HG02840 (cell line): ENCODE data around the gene CRLF1.

ENCODE experiments used
- ATAC-seq: cut with Tn5 transposase; IDR thresholded peaks from one replicate; pipeline ENCODE4 v1.9.1; 2021; ENCODE audit warnings: mild to moderate bottlenecking, moderate library complexity, moderate number of reproducible peaks; ENCODE audit not compliant: unreplicated experiment, low FRiP score

The CRLF1 gene

GRCh38 chr19:18636969-18637629 is 30.5 kb upstream of the CRLF1 start, which contains the start of gene KLHL26:
Gene KLHL26 (plus strand): TSS chr19:18637028. CDS start chr19:18637055, 27 bp downstream.
- ATAC-seq: no peak

DNA sequence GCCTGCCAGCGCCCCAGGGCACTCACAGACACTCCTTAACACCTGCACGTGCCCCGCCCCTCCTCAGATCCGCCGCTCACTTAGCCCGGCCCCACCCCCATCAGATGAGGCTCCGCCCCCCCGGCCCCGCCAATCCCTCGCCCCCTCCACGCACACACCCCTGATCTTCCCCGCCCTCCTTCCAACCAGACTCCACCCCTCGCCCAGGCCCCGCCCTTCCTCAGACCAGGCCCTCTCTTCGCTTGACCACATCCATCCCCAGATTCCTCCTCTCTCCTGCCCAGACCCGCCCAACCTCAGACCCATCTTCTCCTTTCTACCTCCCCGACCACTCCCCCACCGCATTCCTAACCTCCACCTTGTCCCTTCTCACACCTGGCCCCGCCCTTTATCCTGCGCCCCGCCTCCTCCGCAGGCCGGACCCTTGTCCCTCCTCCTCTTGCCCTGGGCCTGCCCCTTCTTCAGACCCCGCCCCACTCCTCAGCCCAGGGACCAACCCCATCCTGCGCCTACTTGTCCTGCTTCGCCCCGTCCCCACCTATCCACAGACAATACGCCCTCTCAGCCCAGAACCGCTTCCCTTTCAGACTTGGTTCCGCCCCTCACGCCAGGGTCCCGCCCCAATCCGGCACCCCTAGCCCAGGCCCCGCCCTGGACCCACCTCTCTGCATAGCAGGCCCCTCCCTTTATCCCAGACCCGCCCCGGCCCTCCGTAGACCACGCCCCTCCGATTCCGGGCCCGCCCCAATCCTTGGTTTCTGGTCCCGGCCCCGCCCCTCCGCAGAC is 29.8 kb upstream of the CRLF1 start:
- peak; percentile 81 for ATAC-seq

DNA sequence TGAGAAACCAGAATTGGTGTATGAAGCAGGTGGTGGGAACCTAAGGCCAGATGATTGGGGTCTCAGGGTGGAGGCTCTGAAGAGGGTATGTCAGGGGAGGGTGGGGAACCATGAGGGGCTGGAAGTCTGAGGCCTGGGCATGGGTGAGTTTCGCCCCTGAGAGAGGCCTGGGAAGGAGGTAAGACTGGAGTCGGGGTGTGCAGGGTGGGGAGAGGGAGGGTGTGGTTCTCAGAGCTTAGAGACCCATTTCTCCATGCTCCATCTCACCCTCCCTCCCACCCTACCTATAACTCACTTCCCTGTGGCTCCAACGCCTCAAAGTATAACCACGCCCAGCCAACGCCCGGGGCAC is 29.2 kb upstream of the CRLF1 start:
- ATAC-seq: no peak

- ATAC-seq: no peak
Measured at GRCh38 chr19:18634612-18635297, 28.2 kb upstream of the CRLF1 start.

DNA sequence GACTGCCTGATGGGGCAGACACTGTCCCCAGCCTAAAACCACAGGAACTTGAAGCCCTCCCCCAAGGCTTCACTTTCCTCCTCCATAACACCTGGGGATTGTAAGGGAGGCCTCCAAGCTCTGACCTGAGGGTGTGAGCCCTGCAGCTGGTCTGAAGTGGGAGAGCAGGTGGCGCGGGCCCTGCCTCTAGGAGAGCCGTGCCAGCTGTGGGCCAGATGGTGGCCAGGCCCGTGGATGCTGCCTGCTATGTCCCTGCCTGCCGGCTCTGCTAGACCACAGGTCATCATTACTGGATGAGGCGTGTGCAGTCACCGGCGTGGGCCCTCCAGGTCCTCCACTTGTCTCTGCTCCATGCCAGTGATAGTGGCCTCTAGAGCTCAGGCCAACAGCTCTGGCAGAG is 26.7 kb upstream of the CRLF1 start:
- no peak for ATAC-seq

GRCh38 chr19:18629166-18630088 is 22.8 kb upstream of the CRLF1 start:
- ATAC-seq: no peak

DNA sequence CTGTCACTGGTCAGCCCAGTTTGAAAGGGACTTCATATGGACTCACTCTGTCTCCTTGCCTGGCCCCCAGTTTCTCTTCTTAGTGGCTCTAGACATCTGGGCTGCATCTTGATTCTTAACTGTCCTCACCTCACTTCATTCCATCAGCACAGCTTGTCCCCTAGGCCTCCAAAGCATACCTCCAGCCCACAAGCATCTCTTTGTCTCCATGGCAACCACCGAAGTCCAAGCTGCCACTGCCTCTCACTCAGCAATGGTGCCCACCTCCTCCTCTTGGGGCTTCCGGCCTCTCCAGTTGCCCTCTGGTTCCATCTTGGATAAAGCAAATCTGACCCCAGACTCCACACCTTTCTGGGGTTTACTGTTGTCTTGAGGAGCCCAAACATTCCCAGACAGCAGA is 20.3 kb upstream of the CRLF1 start:
- ATAC-seq: no peak

GRCh38 chr19:18620902-18621301 is 14.3 kb upstream of the CRLF1 start:
- no peak for ATAC-seq

DNA sequence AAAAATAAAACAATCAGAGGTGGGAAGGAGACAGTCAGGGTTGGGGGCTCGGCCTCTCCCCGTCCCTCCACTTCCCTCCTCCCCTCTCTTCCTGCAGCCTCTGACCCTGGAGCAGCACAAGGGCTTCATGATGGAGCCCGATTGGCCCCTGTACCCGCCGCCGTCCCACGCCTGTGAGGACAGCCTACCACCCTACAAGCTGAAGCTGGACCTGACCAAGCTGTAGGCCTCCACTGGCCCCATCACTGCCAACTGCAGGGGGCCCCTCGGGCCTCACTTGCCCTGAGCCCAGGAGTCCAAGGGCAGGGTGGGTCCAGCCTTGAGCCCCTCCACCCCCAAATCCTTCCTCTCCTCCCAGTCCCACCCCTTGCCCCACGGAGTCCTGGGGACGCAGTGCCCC is 13.7 kb upstream of the CRLF1 start:
- ATAC-seq: no peak

DNA sequence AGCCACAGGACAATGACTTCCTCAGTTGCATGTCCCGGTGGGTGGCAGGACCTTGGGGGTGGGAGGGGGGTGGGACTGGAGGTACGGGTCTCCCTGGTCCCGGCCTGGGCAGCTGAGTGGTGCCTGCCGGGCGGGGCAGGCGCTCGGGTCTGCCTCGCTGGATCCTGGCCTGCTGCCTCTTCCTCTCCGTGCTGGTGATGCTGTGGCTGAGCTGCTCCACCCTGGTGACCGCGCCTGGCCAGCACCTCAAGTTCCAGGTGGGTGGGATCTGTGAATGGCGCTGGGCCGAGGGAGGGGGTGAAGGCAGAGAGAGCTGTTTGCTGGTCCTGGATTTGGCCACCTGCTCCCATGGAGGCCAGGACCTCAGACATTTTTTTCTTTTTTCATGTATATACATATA is 11.6 kb upstream of the CRLF1 start:
- no peak for ATAC-seq

DNA sequence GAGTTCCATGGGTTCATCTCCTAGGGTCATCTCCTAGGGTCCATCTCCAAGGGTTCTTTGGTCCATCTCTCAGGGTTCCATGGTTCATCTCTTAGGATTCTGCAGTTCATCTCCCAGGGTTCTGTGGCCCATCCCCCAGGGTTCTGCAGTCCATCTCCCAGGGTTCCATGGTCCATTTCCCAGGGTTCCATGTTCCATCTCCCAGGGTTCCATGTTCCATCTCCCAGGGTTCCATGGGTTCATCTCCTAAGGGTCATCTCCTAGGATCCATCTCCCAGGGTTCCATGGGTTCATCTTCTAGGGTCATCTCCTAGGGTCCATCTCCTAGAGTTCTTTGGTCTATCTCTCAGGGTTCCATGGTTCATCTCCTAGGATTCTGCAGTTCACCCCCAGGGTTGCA is 11.0 kb upstream of the CRLF1 start:
- ATAC-seq: no peak

GRCh38 chr19:18616023-18616422 is 9.4 kb upstream of the CRLF1 start:
- no peak for ATAC-seq

- no peak for ATAC-seq
Measured at GRCh38 chr19:18613589-18614234, 7.1 kb upstream of the CRLF1 start.

- ATAC-seq: no peak
Measured at GRCh38 chr19:18612772-18613588, 6.4 kb upstream of the CRLF1 start, which contains the start of gene TMEM59L. Gene TMEM59L (plus strand): TSS chr19:18612870. CDS start chr19:18612959, 89 bp downstream.

DNA sequence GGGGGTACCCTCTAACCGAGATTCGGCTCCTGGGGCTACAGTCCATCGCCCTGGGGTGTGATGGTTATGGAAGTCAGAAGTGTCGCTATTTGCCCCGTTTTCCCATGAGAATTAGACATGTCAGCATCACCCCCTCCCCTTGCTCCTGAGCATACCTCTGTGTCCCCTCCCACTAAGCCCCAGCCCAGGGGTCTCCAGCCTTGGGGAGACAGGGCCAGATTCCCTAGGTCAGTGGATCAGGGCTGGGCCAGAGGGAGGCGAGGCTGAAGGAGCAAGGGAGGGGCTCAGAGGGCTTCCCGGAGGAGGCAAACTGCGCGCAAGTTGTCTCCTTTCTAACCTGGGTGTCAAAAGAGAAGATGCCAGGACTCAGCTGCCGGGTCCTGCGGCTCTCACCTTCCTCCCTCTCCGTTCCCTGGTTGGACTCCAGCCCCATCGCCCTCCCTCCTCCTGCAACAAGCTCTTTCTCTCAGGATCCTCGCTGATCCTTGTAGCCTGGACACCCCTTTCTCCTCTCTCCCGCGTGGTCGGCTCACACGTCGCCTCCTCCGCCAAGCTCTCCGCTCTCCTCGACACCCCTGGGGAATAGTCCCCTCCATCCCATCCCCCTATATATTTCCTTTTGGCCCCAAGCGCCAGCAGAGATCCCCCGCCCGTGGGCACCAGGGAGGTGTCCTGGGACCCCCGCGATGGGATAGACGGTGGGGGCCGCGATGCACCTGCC is 5.6 kb upstream of the CRLF1 start:
- ATAC-seq: no peak

- no peak for ATAC-seq
Measured at GRCh38 chr19:18611327-18612050, 4.9 kb upstream of the CRLF1 start.

DNA sequence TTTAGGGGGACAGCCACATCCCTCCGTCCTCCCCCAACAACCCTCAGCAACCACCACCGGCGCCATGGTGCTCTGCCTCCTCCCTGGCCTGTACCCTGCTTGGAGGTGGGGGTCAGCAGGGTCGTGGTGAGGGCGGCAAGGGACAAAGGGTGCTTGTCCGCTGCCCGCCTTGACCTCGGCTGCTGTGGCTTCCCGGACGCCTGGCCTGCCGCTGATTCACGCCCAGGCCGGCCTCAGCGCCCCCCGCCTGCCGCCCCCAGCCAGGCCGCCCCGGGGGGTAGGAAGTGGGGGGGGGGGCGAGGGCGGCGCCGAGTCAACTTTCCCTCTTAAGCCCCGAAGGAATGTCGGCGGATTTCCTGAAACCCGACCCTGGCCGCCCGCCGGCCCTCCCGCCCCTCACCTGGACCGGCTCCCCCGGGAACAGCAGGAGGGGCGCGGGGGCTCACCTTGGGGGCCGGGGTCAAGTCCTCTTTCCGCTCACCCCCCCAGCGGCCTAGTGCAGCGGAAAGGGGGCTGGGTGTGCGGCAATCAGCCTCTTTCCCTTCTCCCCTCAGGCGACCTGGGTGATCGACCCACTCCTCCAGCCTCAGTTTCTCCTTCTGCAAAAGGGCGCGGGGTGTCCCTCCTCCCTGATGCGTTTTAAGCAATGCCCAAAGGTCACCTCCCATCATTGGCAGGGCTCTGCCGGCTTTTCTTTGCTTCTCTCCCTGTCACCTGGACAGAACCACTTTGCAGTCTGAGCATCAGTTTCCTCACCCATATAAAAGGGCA is 4.1 kb upstream of the CRLF1 start:
- ATAC-seq: no peak
